Measurements from ENCODE around the gene TMEM98.

GRCh38 chr17:32962320-32962711 is 34.4 kb downstream of the TMEM98 start:
- TF ChIP-seq CBX2 (IDR thresholded peaks at IDR 0.05; ENCODE audit: borderline replicate concordance, low read depth) (no peak), POLR2A (IDR thresholded peaks at IDR 0.05; ENCODE audit: low read length) (no peak), JUNB (IDR thresholded peaks at IDR 0.05) (no peak), MAX (IDR thresholded peaks at IDR 0.05) (no peak), RFX5 (IDR thresholded peaks at IDR 0.05) (no peak), MYC (IDR thresholded peaks at IDR 0.05; ENCODE audit: borderline replicate concordance, low read length) (no peak), CTCF (IDR thresholded peaks at IDR 0.05) (no peak), KDM1A (IDR thresholded peaks at IDR 0.05; ENCODE audit: low read depth) (no peak), MAZ (IDR thresholded peaks at IDR 0.05; ENCODE audit: borderline replicate concordance, low read depth, low read length) (no peak)

Data from A549 (cell line).